ENCODE measurements around the gene TXLNB.
"Not testable (repeated sequence)": the region's sequence is repeated elsewhere in the genome, so short reads cannot be mapped to it uniquely, and the experiment has no call there.

TXLNB gene

DNA sequence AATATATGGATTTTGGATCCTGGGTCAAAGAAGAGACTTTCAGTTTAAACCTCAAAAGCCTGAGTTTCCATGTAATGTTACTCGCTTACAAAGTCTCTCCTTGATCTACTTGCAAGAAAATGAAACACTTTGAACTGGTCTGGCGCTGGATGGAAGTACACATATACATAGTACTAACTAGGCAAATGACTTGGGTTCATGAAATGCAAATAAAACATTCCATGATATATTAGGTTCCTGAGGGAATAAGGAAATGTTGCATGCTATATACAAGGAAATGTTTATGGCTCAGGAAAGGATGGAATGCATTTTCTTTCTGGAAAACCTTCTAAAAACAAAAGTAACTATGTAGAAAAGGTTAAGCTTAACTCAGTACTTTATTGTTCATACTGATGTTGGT is 11.4 kb upstream of the TXLNB start:
- DNase-seq (ENCODE audit: low read depth), result no peak
- no peak overlapping the region for H3K4me3 ChIP-seq (ENCODE audit: low read depth, low read length)
- no peak for TF ChIP-seq CTCF (IDR thresholded peaks at IDR 0.05; ENCODE audit: low read depth, low read length, missing control alignments)

- no peak for DNase-seq (ENCODE audit: low read depth)
- TF ChIP-seq CTCF (IDR thresholded peaks at IDR 0.05; ENCODE audit: low read depth, low read length, missing control alignments), result no peak
- no peak overlapping the region for H3K4me3 ChIP-seq (ENCODE audit: low read depth, low read length)
These were observed 6.1 kb upstream of the TXLNB start for GRCh38 chr6:139297921-139298320.

DNA sequence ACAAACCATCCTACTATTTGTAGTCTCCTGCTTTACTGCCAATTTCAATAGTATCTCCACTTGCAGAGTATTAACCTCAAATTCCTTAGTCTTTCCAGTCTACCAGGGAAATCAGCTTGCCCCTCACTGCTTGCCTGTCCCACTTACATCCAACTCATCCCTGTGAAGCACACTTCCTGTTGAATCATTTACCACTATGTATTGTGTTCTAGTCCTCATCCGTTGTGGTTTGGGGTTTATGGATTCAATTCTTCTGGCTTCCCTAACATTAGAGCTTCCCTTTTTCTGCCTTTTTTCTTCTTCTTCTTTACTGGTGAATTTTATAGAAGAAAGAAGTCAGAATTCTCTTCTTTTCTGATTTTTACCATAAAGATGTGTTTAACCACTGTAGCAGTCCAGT is 5.1 kb upstream of the TXLNB start:
- no peak for DNase-seq (ENCODE audit: low read depth)
- H3K4me3 ChIP-seq (ENCODE audit: low read depth, low read length), result no peak overlapping the region
- no peak for TF ChIP-seq CTCF (IDR thresholded peaks at IDR 0.05; ENCODE audit: low read depth, low read length, missing control alignments)

- DNase-seq (ENCODE audit: low read depth), result no peak
- no peak for TF ChIP-seq CTCF (IDR thresholded peaks at IDR 0.05; ENCODE audit: low read depth, low read length, missing control alignments)
- no peak overlapping the region for H3K4me3 ChIP-seq (ENCODE audit: low read depth, low read length)
These were observed 4.1 kb upstream of the TXLNB start for GRCh38 chr6:139295901-139296300.

DNA sequence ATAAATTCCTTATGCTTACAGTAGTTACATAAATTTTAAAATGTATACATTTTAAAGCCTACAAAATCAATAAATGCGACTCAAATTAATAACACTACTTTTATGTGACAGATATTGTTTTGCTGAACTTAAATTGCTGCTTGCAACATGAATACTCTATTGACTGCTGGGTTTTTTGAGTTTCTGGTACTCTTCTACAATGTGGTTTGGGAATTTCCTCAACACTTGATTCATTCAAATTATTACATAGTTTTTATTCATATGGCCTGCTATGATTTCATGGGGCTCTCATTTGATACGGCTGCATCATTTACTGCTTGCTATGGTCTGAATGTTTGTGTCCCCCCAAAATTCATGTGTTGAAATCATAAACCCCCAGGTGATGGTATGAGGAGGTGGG is 2.3 kb upstream of the TXLNB start:
- H3K4me3 ChIP-seq (ENCODE audit: low read depth, low read length), result no peak overlapping the region
- no peak for TF ChIP-seq CTCF (IDR thresholded peaks at IDR 0.05; ENCODE audit: low read depth, low read length, missing control alignments)
- DNase-seq (ENCODE audit: low read depth), result no peak

- not testable (repeated sequence) for DNase-seq (ENCODE audit: low read depth); H3K4me3 ChIP-seq (ENCODE audit: low read depth, low read length)
These were observed 1.4 kb upstream of the TXLNB start for GRCh38 chr6:139293230-139293629.

- peak; percentile 85 for DNase-seq (ENCODE audit: low read depth)
- TF ChIP-seq CTCF (IDR thresholded peaks at IDR 0.05; ENCODE audit: low read depth, low read length, missing control alignments), result no peak
- H3K4me3 ChIP-seq (ENCODE audit: low read depth, low read length), result peak overlapping the region; percentile 1; the same call in 1 of the 2 replicates
These were observed 949 bp downstream of the TXLNB start for GRCh38 chr6:139290787-139291311.
